Loucy (cell line): ENCODE results near the gene EIF4G3.
A peak's percentile ranks its signal among the peaks of the same experiment; 100 is the strongest.

ENCODE experiments used
- EZH2phosphoT487 ChIP-seq: fragments of 200-600 bp; IDR thresholded peaks from 2 replicates; pipeline ENCODE4 v1.6.1; 2018; ENCODE audit warnings: antibody characterized with exemption, mild to moderate bottlenecking, moderate library complexity, borderline replicate concordance
- TF ChIP-seq, protein P1 (sequence below): fragments of 200-600 bp; sonication (generic); conservative IDR thresholded peaks from 2 replicates; pipeline ENCODE4 v1.5.1; 2014; ENCODE audit warnings: mild to moderate bottlenecking, antibody characterized with exemption, low read length

DNA sequence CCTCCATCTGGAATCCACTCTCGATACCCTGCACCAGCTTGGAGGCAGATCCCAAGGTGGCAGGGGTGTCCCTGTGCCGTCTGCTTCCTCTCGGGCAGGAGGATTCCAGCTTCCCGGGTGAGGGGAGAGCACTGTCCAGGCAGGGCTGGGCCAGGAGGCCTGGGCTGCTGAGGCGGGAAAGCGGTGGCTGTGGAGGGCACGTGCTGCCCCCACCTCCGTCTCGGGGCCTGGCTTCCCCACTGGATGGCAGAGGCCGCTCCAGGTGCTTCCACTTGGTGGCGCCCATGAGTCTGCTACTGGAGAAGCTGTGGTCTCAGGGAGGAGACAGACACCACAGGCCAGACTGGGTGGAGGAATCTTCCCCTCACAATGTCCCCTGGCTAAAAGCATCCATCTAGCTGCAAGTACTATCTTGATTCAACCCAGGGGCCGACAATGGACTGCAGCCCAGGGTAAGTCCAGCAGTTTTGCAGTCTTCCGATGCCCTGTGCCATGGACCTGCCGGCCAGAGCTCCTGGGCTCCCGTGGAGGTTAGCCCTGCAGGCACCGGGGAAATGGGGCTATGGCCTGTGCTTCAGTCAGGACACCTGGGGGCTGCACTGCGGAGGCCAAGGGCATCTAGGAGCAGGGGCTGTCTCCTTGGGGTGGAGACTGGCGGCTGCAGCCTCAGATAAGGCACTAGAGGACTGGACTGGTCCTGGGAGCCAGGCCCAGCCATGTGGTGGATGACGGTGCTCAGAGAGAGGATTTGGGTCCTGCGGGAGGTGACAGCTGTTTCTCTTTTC lies 41.3 kb upstream of the EIF4G3 start:
- TF ChIP-seq, protein P1, sequence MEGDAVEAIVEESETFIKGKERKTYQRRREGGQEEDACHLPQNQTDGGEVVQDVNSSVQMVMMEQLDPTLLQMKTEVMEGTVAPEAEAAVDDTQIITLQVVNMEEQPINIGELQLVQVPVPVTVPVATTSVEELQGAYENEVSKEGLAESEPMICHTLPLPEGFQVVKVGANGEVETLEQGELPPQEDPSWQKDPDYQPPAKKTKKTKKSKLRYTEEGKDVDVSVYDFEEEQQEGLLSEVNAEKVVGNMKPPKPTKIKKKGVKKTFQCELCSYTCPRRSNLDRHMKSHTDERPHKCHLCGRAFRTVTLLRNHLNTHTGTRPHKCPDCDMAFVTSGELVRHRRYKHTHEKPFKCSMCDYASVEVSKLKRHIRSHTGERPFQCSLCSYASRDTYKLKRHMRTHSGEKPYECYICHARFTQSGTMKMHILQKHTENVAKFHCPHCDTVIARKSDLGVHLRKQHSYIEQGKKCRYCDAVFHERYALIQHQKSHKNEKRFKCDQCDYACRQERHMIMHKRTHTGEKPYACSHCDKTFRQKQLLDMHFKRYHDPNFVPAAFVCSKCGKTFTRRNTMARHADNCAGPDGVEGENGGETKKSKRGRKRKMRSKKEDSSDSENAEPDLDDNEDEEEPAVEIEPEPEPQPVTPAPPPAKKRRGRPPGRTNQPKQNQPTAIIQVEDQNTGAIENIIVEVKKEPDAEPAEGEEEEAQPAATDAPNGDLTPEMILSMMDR = peak; percentile 69
- no peak for TF ChIP-seq EZH2phosphoT487
